ENCODE data around the gene MYH9.

The MYH9 gene

DNA sequence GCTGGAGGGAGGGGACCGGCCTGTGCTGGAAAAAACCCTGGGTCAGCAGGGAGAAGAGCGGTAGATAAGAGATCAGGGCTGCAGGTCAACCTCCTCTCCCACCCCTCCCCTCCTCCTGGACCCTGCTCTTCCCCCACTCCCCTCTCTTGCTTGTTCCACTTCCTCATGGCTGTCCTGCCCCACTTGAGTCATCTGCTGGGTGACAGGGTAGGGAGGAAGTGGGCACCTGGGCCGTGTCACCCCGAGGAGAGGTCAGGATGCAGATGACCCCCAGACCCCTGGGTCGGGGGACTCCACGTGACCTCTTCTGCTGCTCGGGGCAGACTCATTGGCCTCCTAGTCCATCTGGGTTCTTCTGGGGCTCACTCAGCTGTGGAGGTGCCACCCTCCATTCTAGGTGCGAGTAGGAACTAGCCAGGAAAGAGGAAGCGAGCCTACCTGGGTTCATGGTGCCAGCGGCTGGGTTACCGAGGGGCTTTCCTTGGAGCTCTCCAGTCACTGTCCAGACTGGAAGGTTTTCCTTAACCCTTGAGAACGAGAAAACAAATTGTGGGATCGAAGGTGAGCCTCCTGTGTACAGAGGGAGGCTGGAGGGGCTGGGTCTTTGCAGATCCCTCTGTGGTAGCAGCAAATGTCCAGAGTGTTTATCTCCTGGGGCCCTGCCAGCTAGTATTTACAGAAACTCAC is 154.9 kb downstream of the MYH9 start:
- no peak overlapping the region for H3K18ac ChIP-seq (ENCODE audit: low read length)
- H3K4me3 ChIP-seq (ENCODE audit: low read length), result no peak overlapping the region
- no peak overlapping the region for H2AK5ac ChIP-seq (ENCODE audit: low read length)
- no peaks in the 10 kb centered on the region for H3K36me3 ChIP-seq (ENCODE audit: control insufficient read depth, insufficient read depth, low read length)
- DNase-seq, result no peak
- H3K56ac ChIP-seq (ENCODE audit: low read length), result no peak overlapping the region
- H2BK5ac ChIP-seq (ENCODE audit: low read length), result no peak overlapping the region
- no peak overlapping the region for H3K9ac ChIP-seq (ENCODE audit: low read length)
- no peak overlapping the region for H3K4me2 ChIP-seq (ENCODE audit: low read length)
- no peaks in the 10 kb centered on the region for H3K79me2 ChIP-seq (ENCODE audit: control insufficient read depth, insufficient read depth, low read length)
- no peaks in the 10 kb centered on the region for H3K27me3 ChIP-seq (ENCODE audit: insufficient read depth, low read length, poor library complexity)
- H2BK15ac ChIP-seq (replicated peaks; ENCODE audit: low read depth), result no peak overlapping the region
- H2BK120ac ChIP-seq (ENCODE audit: low read depth, low read length), result no peak overlapping the region
- H3K4me1 ChIP-seq (ENCODE audit: control insufficient read depth, low read depth, low read length), result peaks cover 4% of the 10 kb centered on the region
- no peaks in the 10 kb centered on the region for H3K79me1 ChIP-seq (ENCODE audit: low read length)
- H3K27ac ChIP-seq (ENCODE audit: low read depth, low read length), result no peak overlapping the region
- no peak overlapping the region for H3K4ac ChIP-seq (ENCODE audit: low read depth, low read length)
- H4K8ac ChIP-seq (ENCODE audit: low read depth, low read length), result no peak overlapping the region
- H4K5ac ChIP-seq (ENCODE audit: low read length), result no peak overlapping the region
- no CpG with 5 or more reads among the region's 13 CpGs for WGBS (ENCODE audit: extremely low coverage, insufficient coverage, low lambda C conversion rate)
- H3K23ac ChIP-seq (ENCODE audit: low read length), result no peak overlapping the region

Small RNAs within 50 kb of the gene (small RNA-seq; reads per million reads assigned to genes)
- gene MIR6819 (ENCODE audit: insufficient read depth), result 0.90 reads per million
